GM12864 (cell line): ENCODE results near the gene OR52K2.
"Not testable (repeated sequence)": the region's sequence is repeated elsewhere in the genome, so short reads cannot be mapped to it uniquely, and the experiment has no call there.

Experiments
- DNase-seq: peaks from one replicate; pipeline ENCODE4 v3.0.0-alpha.2; 2011; ENCODE audit warnings: low read depth
- H3K4me3 ChIP-seq: 2 replicates; pipeline ENCODE4 v1.5.1; 2011; ENCODE audit warnings: mild to moderate bottlenecking, low read depth, low read length, control low read depth
- CTCF ChIP-seq: IDR thresholded peaks from 2 replicates; pipeline ENCODE4 v1.5.1; 2011; ENCODE audit warnings: low read depth, mild to moderate bottlenecking, moderate library complexity, low read length, control low read depth, inconsistent platforms; ENCODE audit errors: missing control alignments

The OR52K2 gene

GRCh38 chr11:4479644-4480043 is 30.5 kb downstream of the OR52K2 start:
- no peak overlapping the region for H3K4me3 ChIP-seq
- DNase-seq: no peak
- no peak for TF ChIP-seq CTCF

- H3K4me3 ChIP-seq: no peak overlapping the region
- TF ChIP-seq CTCF: no peak
- no peak for DNase-seq
These were observed 31.6 kb downstream of the OR52K2 start for GRCh38 chr11:4480577-4481239.

GRCh38 chr11:4481240-4481582 is 32.1 kb downstream of the OR52K2 start:
- no peak for DNase-seq
- H3K4me3 ChIP-seq: no peak overlapping the region
- TF ChIP-seq CTCF: no peak

GRCh38 chr11:4482445-4482844 is 33.4 kb downstream of the OR52K2 start, which contains the start of gene OR52K1:
TSS of gene OR52K1 (plus strand) at chr11:4482646. CDS start at chr11:4488901, 6,255 bp downstream.
- no peak for DNase-seq
- no peak for TF ChIP-seq CTCF
- no peak within 1 kb of the TSS for H3K4me3 ChIP-seq

GRCh38 chr11:4484310-4484709 is 35.2 kb downstream of the OR52K2 start:
- TF ChIP-seq CTCF: no peak
- H3K4me3 ChIP-seq: no peak overlapping the region
- DNase-seq: no peak

- not testable (repeated sequence) for H3K4me3 ChIP-seq, DNase-seq
These were observed 42.3 kb downstream of the OR52K2 start for GRCh38 chr11:4491405-4491804.

- DNase-seq: no peak
- no peak for TF ChIP-seq CTCF
- H3K4me3 ChIP-seq: no peak overlapping the region
These were observed 42.9 kb downstream of the OR52K2 start for GRCh38 chr11:4491878-4492606.
